HG03159 (cell line): ENCODE data around the gene ECE1.
"Not testable (repeated sequence)": the region's sequence is repeated elsewhere in the genome, so short reads cannot be mapped to it uniquely, and the experiment has no call there.

Experiments used
- ATAC-seq: cut with Tn5 transposase; IDR thresholded peaks from one replicate; pipeline ENCODE4 v1.9.1; 2021; ENCODE audit warnings: mild to moderate bottlenecking, moderate library complexity; ENCODE audit not compliant: unreplicated experiment

ECE1 gene

DNA sequence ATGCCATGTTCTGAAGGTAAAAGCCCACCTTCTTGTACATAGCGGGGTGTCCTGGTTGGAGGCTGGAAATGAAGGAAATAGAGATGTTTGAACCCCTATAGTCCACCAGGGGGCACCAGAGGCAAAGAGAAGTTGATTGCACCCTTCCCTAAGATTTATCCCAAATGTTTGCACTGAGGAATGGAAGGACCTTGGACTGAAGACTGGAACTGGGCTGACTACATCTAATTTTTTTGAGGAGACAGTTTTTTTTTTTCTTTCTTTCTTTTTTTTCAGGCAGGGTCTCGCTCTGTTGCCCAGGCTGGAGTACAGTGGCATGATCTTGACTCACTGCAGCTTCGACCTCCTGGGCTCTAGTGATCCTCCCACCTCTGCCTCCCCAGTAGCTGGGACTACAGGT, 58.2 kb downstream of the ECE1 start:
- no peak for ATAC-seq

DNA sequence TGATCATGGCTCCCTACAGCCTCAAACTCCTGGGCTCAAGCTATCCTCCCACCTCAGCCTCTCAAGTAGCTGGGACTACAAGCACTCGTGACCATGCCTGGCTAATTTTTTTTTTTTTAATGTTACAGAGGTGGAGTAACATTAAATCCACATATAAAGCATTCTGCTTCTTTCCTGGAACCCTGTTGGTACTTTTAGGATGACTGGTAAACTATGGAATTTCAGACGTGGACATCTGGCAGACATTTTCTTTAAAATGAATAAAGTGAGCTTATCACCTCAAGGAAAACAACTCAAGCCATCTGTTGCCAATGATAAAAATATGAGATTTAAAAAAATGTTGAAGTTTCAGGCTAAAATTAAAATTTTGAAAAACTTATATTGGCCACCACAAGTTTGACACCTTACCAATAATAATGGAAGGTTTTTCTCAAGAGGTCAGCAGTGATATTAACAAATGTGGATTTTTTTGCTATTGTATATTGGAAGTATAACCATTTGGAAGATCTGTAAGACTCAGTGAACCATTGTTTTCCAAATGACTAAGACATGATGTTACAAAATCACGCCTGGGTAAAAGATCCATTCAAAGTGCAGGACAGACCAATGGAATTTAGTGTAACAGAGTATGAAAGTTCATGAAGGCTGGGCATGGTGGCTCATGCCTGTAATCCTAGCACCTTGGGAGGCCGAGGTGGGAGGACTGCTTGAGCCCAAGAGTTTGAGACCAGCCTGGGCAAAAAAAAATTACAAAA, 60.8 kb downstream of the ECE1 start:
- no peak for ATAC-seq

DNA sequence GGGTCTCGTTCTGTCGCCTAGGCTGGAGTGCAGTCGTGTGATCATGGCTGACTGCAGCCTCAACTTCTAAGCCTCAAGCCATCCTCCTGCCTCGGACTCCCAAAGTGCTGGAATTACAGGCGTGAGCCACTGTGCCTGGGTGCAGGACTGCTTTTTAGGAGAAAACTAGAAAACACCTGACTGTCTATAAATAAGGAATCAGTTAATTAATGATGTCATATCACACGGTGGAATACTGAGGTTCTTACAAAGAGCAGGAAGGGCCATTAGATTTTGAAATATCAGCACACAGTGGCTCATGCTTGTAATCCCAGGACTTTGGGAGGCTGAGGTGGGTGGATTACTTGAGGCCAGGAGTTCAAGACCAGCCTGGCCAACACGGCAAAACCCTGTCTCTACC, 62.0 kb downstream of the ECE1 start:
- ATAC-seq, result not testable (repeated sequence)

DNA sequence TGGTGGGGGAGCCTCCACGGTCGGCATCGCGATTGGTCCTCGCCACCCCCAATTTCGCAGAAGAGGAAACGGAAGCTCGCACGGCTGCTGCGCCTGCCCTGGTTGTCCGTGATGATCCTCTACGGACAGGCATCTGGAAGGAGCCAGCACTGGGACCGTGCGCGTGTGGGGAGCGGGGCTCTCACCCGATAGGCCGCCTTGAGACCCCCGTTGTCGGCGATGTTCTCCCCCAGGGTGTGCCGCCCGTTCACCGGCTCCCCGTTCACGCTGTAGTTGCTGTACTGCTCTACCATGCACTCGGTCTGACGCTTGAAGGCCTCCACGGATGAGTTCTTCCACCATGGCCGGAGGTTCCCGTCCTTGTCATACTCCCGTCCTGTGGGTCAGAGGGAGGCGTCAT, 65.2 kb downstream of the ECE1 start:
- ATAC-seq, result no peak

GRCh38 chr1:21220815-21221214, 69.4 kb downstream of the ECE1 start:
- no peak for ATAC-seq

GRCh38 chr1:21219674-21220073, 70.6 kb downstream of the ECE1 start:
- ATAC-seq, result no peak

DNA sequence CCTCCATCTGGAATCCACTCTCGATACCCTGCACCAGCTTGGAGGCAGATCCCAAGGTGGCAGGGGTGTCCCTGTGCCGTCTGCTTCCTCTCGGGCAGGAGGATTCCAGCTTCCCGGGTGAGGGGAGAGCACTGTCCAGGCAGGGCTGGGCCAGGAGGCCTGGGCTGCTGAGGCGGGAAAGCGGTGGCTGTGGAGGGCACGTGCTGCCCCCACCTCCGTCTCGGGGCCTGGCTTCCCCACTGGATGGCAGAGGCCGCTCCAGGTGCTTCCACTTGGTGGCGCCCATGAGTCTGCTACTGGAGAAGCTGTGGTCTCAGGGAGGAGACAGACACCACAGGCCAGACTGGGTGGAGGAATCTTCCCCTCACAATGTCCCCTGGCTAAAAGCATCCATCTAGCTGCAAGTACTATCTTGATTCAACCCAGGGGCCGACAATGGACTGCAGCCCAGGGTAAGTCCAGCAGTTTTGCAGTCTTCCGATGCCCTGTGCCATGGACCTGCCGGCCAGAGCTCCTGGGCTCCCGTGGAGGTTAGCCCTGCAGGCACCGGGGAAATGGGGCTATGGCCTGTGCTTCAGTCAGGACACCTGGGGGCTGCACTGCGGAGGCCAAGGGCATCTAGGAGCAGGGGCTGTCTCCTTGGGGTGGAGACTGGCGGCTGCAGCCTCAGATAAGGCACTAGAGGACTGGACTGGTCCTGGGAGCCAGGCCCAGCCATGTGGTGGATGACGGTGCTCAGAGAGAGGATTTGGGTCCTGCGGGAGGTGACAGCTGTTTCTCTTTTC, 72.3 kb downstream of the ECE1 start:
- no peak for ATAC-seq

DNA sequence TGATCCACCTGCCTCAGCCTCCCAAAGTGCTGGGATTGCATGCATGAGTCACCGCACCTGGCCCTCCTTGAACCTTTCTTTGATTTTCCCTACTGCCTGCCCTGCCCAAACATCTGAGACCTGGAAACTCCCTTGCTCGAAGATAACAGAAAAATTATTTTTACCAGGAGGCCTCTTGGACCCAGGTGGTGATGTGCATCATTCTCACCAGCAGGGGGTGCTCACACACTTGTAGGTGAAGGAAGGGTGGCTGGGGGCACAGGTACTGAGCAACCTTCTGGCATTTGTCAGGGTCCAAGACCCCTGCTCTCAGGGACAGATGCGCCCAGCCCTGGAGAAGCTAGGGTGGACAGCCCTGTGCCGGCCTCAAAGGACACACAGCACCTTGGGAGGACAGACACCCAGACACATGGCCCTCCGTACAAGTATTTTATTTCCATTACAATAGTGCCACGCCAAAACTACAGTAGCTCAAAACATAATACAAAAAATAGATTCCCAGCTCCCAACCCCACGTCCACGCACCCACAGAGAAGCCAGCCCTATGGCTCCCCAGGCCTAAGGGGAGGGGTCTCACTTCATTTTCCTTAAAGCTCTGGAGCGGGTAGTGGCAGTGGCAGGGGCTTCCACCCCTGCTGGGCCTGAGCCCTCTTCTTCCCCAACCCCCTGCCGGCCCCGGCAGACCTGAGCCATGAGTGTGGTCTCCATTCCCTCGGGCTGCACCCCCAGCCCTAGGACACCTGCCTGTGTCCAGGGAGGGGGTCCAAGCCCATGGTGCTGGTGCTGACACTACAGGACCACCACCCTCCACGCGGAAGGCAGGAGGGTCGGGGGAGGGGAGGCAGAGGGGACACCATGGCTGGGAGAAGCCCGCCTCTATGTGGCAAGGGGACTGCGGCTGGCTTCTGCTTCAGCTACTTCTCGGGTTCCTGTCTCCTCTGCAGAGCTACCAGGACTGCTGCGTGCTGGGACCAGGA, 73.1 kb downstream of the ECE1 start:
- ATAC-seq, result no peak

GRCh38 chr1:21212126-21212525, 78.1 kb downstream of the ECE1 start:
- no peak for ATAC-seq

GRCh38 chr1:21208137-21208700, 82.0 kb downstream of the ECE1 start:
- not testable (repeated sequence) for ATAC-seq

GRCh38 chr1:21206117-21206516, 84.1 kb downstream of the ECE1 start:
- ATAC-seq, result no peak

DNA sequence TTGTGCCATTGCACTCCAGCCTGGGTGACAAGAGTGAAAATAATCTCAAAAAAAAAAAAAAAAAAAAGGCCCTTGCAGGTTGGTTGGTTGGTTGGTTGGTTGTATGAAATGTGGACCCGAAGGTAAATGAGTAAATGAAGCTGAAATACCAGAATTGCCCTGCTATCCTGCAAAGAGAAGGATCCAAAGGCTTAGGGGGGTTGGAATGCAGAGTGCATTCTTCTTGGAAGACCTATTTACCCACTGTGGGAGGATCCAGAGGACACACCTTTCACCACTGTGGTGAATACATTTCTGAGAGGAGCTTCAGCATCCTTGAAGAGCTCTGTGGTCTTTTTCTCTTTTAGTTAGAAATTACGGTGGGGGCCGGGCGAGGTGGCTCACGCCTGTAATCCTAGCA, 84.8 kb downstream of the ECE1 start:
- ATAC-seq, result no peak

DNA sequence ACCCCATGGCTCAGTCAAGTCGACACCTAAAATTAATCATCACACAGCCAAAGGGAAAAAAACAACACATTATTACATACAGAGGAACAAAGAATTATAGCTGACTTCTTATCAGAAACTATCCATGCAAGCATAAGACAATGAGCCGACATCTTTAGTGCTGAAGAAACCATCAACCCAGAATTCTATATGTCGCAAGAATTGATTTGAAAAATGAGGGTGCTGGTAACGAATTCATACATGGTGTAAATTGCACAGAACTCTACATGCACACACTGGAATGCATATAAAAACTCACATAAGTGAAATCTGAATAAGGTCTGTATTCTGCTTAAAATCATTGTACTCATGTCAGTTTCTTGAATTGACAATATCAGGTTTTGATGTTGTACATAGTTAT, 88.6 kb downstream of the ECE1 start:
- no peak for ATAC-seq

- not testable (repeated sequence) for ATAC-seq
Observed at GRCh38 chr1:21201238-21201637, 89.0 kb downstream of the ECE1 start.

GRCh38 chr1:21200767-21201166, 89.5 kb downstream of the ECE1 start:
- no peak for ATAC-seq

DNA sequence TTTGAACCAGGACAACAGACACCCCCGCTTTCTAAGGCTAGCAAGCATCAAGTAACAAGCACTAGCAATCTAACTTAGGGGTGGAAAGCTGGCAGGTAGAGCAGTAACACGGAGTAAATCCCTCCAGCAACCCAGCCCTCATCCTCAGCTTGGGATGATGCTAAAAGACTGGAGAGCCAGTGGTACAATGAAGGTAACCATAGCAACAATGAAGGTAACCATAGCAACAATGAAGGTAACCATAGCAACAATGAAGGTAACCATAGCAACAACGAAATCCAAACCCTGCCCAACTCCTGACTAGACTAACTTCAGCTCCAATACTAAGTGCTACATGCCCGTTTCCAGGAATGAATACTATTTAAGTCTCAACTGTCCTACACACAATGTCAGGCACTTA, 91.3 kb downstream of the ECE1 start:
- ATAC-seq, result no peak

GRCh38 chr1:21192871-21193270, 97.4 kb downstream of the ECE1 start:
- ATAC-seq, result no peak

DNA sequence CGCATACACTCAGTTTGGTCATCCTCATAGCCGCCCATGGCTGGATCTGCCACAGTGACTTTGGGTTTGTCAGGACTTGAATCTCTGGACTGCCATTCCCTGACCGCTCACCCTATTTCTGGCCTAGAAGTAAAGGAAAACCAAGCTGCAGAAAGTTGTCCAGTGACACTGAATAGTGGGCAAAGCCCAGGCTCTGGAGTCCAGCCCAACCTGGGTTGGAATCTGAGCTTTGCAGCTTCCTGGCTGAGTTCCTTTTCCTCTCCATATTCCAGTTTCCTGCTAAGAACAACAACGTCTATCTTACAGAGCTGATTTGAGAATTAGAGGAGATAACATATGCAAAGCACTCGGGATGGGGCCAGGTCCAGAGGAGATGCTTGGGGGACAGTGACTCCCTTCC, 98.0 kb downstream of the ECE1 start:
- ATAC-seq, result no peak

GRCh38 chr1:21190771-21191170, 99.5 kb downstream of the ECE1 start:
- ATAC-seq, result not testable (repeated sequence)

- ATAC-seq, result no peak
Observed at GRCh38 chr1:21189906-21190500, 100.3 kb downstream of the ECE1 start.
